ENCODE measurements around the gene RBM33. TPM values are rescaled to one million over a fixed set of nuclear protein-coding genes. Genes with fewer than 3 reads are reported as not detected.

RBM33 gene
- total and polyA plus RNA-seq, 9 of the 15 experiments (the other 6 are each of a cell fraction or from before 2014, with no cell fraction given): 4.4 to 80.7 (median 27.3) TPM

GRCh38 chr7:155710031-155710430 lies 65.6 kb downstream of the RBM33 start:
- no peaks in the 10 kb centered on the region for H3K27me3 ChIP-seq (ENCODE audit: control insufficient read depth in 2 of 2, insufficient read depth in 2 of 2, low read length in 2 of 2)
- TF ChIP-seq C11orf30 (IDR thresholded peaks at IDR 0.05; ENCODE audit: low read depth) (peak; percentile 34), FIP1L1 (IDR thresholded peaks at IDR 0.05; ENCODE audit: low read depth, low read length, poor library complexity, severe bottlenecking) (no peak), CHD4 (IDR thresholded peaks at IDR 0.05; ENCODE audit: insufficient read depth, insufficient replicate concordance, low read depth, low read length, poor library complexity, severe bottlenecking) (no peak), ZNF316 (IDR thresholded peaks at IDR 0.05) (peak; percentile 63), RBM22 (IDR thresholded peaks at IDR 0.05; ENCODE audit: low read depth, low read length, poor library complexity, severe bottlenecking) (no peak), KDM1A (IDR thresholded peaks at IDR 0.05) (no peak), HNRNPUL1 (IDR thresholded peaks at IDR 0.05; ENCODE audit: low read length) (no peak), MXI1 (IDR thresholded peaks at IDR 0.05; ENCODE audit: low read depth, low read length) (no peak), ZNF124 (CRISPR knock-in tag; IDR thresholded peaks at IDR 0.05) (no peak), ZNF41 (CRISPR knock-in tag; conservative IDR thresholded peaks at IDR 0.05) (no peak)
- FAIRE-seq (no peak), DNase-seq (ENCODE audit: extremely low read depth in 1 of 4, low spot score in 3 of 4) (no peak), ATAC-seq (no peak)
- BruUV-seq (replicated peaks): no TSS peak
- H3K79me2 ChIP-seq (ENCODE audit: control insufficient read depth, insufficient read depth, low read length): peaks cover 49% of the 10 kb centered on the region
- no peak overlapping the region for H2AFZ ChIP-seq (ENCODE audit: low read depth, low read length)
- H4K20me1 ChIP-seq (replicated peaks; ENCODE audit: control insufficient read depth, insufficient read depth, low read length): peaks cover 35% of the 10 kb centered on the region
- in situ Hi-C loops (cut with MboI): no loop called here
- ChIA-PET POLR2A (interaction anchor here (2.0 kb wide), 1 partner anchor 21 kb away, joined by 4 read pairs; no protein-coding TSS in a partner anchor), CTCF (ENCODE audit: low intra/inter-chr PET ratio) (no interaction called here)
- WGBS (ENCODE audit: insufficient coverage, low coverage, missing lambda C conversion rate): 90% methylated on average over 6 of the region's 6 CpGs
- H3K4me2 ChIP-seq (ENCODE audit: insufficient read depth, low read length): no peak overlapping the region
- H3K4me3 ChIP-seq: no peak overlapping the region
- H3K9me3 ChIP-seq (replicated peaks; ENCODE audit: control insufficient read depth, insufficient read depth, low read depth, low read length): no peaks in the 10 kb centered on the region
- no peak overlapping the region for H3K9ac ChIP-seq (ENCODE audit: insufficient read depth in 1 of 2, low read depth in 2 of 2, low read length in 2 of 2)
- peaks cover 3% of the 10 kb centered on the region for H3K9me1 ChIP-seq (ENCODE audit: control insufficient read depth, insufficient read depth, low read length)
- peaks cover 98% of the 10 kb centered on the region for H3K36me3 ChIP-seq (ENCODE audit: control insufficient read depth, insufficient read depth, low read length)
- H3K4me1 ChIP-seq (replicated peaks in 1 of 2; ENCODE audit: control insufficient read depth in 2 of 2, insufficient read depth in 2 of 2, low read length in 2 of 2): peaks cover 0 to 4% of the 10 kb centered on the region in 2 experiments; a peak in 2 of 5 replicates
- intact Hi-C loops (cut with micrococcal nuclease): no loop called here
- no peak overlapping the region for H3K27ac ChIP-seq (ENCODE audit: extremely low read depth, low read depth, low read length)

Data from K562 (cell line).